ENCODE measurements around the gene GPR45. TPM values are rescaled to one million over a fixed set of nuclear protein-coding genes. Genes with fewer than 3 reads are reported as not detected.

GPR45 gene
- total and polyA plus RNA-seq, 2 of the 13 experiments (the other 11 are each of a cell fraction or from before 2014, with no cell fraction given): not detected

GRCh38 chr2:105290981-105291660, 49.6 kb downstream of the GPR45 start:
- ChIA-PET CTCF (ENCODE audit: low intra/inter-chr PET ratio, low total read pairs) (no interaction called here), POLR2A (no interaction called here)
- no peak overlapping the region for H3K27ac ChIP-seq (ENCODE audit: extremely low read length, insufficient read depth, low read length)
- H3K4me3 ChIP-seq (replicated peaks in 1 of 3; ENCODE audit: insufficient read depth in 1 of 3, low read depth in 2 of 3, low read length in 3 of 3): no peak overlapping the region
- peaks cover 24 to 87% of the 10 kb centered on the region in 2 experiments for H3K36me3 ChIP-seq (replicated peaks in 1 of 2; ENCODE audit: control insufficient read depth in 1 of 2, insufficient read depth in 2 of 2, low read length in 2 of 2)
- no peaks in the 10 kb centered on the region for H4K20me1 ChIP-seq (ENCODE audit: insufficient read depth, low read length)
- no peak overlapping the region for H3K9ac ChIP-seq (ENCODE audit: insufficient read depth, low read depth, low read length)
- no peaks in the 10 kb centered on the region for H3K27me3 ChIP-seq (ENCODE audit: control insufficient read depth in 1 of 2, insufficient read depth in 2 of 2, low read length in 2 of 2)
- H3K79me2 ChIP-seq (ENCODE audit: insufficient read depth, low read length): no peaks in the 10 kb centered on the region
- ATAC-seq: no peak
- no TSS peak for BruUV-seq (replicated peaks)
- H3K4me1 ChIP-seq (ENCODE audit: insufficient read depth, low read length): no peaks in the 10 kb centered on the region
- no peak overlapping the region for H2AFZ ChIP-seq (ENCODE audit: low read length)
- DNase-seq (ENCODE audit: low spot score): no peak
- WGBS (ENCODE audit: low lambda C conversion rate): 96% methylated on average over 6 of the region's 6 CpGs
- FAIRE-seq: no peak
- intact Hi-C loops (cut with micrococcal nuclease; ENCODE audit: unreplicated experiment) (no loop called here), in situ Hi-C loops (cut with HindIII; ENCODE audit: extremely low pct_ligation_motif_present, low pct_unique_long_range_greater_than_20kb) (no loop called here)
- no peak for TF ChIP-seq ZNF652 (CRISPR knock-in tag; IDR thresholded peaks at IDR 0.05; ENCODE audit: borderline replicate concordance, low read depth)
- TF ChIP-seq NCOA1 (CRISPR knock-in tag; IDR thresholded peaks at IDR 0.05): no peak
- TF ChIP-seq TFDP2 (CRISPR knock-in tag; IDR thresholded peaks at IDR 0.05): no peak
- TF ChIP-seq POGZ (CRISPR knock-in tag; IDR thresholded peaks at IDR 0.05): no peak
- TF ChIP-seq RFX1 (IDR thresholded peaks at IDR 0.05): no peak
- TF ChIP-seq HMG20A (CRISPR knock-in tag; IDR thresholded peaks at IDR 0.05; ENCODE audit: borderline replicate concordance): no peak
- TF ChIP-seq, protein P1, sequence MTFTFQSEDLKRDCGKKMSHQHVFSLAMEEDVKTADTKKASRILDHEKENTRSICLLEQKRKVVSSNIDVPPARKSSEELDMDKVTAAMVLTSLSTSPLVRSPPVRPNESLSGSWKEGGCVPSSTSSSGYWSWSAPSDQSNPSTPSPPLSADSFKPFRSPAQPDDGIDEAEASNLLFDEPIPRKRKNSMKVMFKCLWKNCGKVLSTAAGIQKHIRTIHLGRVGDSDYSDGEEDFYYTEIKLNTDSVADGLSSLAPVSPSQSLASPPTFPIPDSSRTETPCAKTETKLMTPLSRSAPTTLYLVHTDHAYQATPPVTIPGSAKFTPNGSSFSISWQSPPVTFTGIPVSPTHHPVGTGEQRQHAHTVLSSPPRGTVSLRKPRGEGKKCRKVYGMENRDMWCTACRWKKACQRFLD (CRISPR knock-in tag; IDR thresholded peaks at IDR 0.05; ENCODE audit: borderline replicate concordance): no peak
- TF ChIP-seq ZSCAN20 (CRISPR knock-in tag; IDR thresholded peaks at IDR 0.05; ENCODE audit: borderline replicate concordance): no peak
- no peak for TF ChIP-seq ZNF260 (CRISPR knock-in tag; IDR thresholded peaks at IDR 0.05; ENCODE audit: borderline replicate concordance, low read depth)
- no peak for TF ChIP-seq SP4 (CRISPR knock-in tag; IDR thresholded peaks at IDR 0.05)
- no peak for TF ChIP-seq SUZ12 (IDR thresholded peaks at IDR 0.05; ENCODE audit: low read depth, low read length)
- no peak overlapping the region for H3K4me2 ChIP-seq (ENCODE audit: low read depth, low read length)
- no peaks in the 10 kb centered on the region for H3K9me3 ChIP-seq (ENCODE audit: low read length)
